GM19239 (cell line): Measurements from ENCODE around the gene SERPINB5.

Experiments used
- DNase-seq: peaks from one replicate; pipeline ENCODE4 v3.0.0; 2011; ENCODE audit warnings: low spot score; ENCODE audit not compliant: insufficient read length
- FAIRE-seq: peaks from 2 replicates; lab custom pipeline; 2011; peaks lifted over from hg19 to GRCh38; lab: Jason Lieb, UNC

The SERPINB5 gene

DNA sequence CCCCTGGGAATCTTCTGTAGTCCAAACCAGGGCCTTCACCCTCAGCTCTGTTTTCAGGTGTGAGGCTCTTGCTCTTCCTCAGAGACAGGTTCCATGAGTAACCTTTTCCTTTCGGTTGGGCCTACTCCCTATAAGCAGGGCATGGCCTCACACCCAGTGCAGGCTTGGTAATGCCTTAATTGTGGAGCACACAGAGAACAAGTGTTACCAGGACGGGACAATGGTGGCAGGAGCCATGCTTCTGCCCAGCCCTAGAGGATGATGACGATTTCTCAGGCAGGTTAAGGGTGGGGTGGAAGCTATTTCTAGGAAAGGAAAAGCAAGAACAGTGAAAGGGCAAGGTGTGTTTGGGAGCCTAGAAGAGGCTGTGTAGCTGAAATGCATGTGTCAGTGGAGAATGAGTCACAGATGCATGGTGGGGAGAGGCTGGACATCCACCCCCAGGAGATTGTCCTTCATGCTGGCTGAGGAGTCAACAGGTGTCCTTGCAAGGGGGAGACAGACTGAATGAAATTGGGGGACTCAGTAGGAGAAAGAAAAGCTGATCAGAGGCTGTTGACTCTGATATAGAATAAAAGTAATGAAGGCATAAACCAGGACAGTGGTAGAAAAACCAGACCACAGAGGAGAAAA is 43.4 kb downstream of the SERPINB5 start:
- DNase-seq (no peak), FAIRE-seq (no peak)

DNA sequence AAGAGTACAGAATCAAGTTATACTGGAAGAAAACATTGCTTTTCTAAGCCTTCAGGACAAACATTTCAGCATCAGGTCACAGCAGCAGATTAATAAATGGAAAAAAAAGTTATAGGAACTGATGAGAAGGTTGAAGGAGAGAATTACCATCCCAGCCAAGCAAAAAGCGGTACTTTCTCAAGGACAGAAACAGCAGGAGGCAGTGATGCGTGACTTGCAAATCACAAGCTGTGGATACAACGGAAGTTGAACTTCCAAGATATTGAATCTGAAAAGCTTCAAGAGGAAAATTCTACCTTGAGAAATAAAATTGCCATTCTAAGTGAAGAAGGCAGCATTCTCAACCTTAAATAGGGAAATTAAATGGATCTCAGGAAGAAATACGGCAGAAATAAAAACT is 46.9 kb downstream of the SERPINB5 start:
- FAIRE-seq (no peak), DNase-seq (no peak)

DNA sequence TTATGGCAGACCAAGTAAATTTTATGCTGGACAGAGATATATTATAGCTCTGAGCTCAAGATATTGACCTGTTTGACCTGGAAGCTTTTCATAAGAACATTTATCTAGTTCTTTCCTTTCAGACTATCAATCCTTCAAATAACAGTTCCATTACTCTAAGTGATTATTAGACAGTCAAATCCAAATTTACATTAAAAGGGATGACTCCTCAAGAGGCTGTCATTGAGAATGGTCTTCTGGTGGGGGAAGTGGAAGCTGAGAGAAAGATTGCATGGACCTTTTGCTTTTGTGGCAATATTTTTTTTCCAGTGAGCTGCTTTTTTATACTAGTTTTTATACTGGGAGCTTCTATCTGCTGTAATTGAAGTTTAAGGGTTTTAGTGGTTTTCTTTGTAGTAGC is 50.5 kb downstream of the SERPINB5 start:
- no peak for FAIRE-seq
- no peak for DNase-seq

DNA sequence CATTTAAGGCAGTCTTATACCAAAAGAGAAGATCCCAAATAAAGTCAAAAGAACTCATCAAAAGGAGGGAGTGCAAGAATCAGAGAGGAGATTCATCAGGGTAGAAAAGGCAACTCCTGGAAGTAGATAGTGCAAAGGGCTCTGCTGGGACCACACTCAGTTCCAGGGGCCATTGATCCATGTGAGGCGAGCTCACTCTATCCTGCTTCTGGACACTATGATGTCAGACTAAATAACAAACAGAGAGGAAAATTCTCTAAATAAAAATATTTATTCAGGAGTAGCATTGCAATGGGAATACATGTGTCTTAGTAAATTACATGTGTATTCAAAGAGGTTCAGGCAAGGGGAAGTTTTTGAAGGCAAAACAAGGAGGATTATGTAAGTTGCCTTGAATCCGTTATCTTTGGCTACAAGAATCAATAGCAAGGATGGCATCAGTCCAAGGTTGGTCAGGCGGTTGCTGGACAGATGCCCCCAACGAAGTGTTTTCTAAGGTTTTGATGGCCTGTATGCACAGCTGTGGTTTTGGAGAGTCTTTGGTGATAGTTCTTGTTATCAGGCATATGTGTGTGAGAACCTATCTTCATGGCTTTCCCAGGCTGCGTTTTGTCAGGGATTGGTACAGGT is 52.2 kb downstream of the SERPINB5 start:
- FAIRE-seq, result no peak

DNA sequence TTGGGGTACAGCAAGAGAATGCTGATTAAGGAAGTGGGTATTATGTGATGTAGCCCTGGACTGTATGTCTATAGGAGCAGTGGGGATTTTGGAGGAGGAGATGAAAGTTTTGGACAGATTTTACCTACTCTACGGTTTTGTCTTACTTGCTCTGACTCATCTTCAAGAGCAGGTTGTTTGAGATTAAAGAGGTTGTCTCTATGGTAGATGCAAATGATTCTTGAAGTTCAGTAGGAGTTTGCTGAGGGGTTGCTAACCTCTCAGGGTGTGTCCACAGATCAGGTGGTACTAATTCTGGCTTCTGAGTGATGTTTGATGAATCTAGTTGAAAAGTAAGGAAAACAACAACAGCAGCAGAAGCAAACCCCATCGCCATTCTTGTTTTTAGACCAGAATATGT is 55.7 kb downstream of the SERPINB5 start:
- no peak for FAIRE-seq
- no peak for DNase-seq

More for the DNA sequence above, 52.2 kb downstream of the SERPINB5 start:
- no peak for DNase-seq

DNA sequence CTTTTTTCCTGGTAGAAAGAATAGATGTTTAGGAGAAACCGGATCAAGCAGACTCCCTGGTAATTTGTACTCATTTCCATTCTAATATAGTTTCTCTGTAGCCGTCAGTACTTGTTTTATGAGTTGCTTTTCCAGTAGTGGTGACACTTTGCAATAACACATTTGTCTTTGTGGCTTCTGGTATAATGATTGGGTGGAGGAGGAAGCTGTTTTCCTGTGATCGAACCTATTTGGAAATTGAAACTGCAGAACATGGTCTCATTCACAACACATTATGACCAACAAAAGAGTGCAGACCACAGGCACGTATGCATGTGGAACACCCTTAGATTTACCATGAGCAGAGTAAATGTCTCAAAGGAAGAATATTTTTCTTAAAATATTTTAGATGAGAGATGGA is 57.9 kb downstream of the SERPINB5 start:
- DNase-seq (no peak), FAIRE-seq (peak; percentile 18)

DNA sequence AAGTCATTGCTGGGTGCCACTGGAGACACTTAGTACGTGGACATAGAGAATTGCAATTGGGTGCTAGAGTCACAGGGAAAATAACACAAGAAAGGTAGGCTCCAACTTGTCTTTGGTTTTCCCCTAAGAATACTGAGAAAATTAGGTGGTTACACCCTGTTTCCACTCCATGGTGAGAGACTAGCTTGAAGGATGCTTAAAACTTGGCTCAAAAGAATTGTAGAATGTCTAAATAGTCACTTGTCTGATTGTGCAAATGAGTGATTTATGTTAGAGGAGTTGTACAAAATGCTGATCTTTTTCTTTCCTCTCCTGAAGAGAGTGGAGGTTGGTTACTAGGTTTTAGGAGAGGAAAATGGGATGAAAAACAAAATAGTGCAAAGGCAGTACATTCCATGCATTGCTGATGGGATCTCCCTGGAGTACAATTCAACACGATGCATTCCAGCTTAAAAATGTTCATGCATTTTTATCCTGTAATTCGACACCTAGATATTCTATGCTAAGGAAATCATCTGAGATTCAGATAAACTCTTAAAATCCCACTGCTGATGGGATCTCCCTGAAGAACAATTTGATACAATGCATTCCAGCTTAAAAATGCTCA is 63.2 kb downstream of the SERPINB5 start:
- no peak for DNase-seq

DNA sequence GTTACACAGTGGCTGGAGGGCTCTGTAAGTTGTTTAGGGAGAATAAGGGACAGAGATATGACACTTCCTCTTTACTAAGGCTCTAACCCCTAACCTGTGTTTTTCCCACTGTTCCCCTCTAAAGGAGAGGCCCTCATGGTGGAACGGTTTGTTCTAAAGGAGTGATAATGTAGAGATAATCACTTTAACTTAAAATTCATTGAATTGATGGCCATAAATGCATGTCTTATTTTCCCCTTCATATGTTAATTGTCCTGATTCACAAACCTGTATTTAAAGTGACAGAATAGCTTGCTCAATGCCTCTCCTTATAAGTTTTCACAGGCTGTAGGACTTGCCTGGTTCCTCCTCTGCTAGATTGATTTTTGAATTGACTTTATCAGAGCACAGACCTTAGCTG is 65.3 kb downstream of the SERPINB5 start, which contains the start of gene SERPINB12:
SERPINB12 (plus strand) TSS at position 301 of the 400 bp plus-strand sequence. CDS start 13,791 bp downstream, outside the sequence.
- no peak for FAIRE-seq
- no peak for DNase-seq

More for the DNA sequence above, 63.2 kb downstream of the SERPINB5 start:
- FAIRE-seq, result no peak

DNA sequence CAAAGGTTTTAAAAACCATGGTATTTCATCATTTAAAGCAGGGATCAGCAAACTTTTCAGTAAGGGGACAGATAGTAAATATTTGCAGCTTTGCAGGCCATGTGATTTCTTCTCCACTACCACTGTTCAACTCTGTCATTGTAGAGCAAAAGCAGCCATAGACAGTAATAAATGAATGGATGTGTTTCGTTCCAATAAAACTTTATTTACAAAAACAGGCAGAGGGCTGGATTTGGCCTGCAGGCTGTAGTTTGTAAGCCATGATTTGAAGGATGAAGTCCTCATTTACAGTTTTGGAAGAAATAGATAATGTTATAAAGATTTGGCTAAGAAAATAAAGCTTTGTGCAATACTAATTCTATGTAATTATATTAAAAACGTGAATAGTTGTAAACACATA is 67.3 kb downstream of the SERPINB5 start:
- FAIRE-seq (no peak), DNase-seq (no peak)

DNA sequence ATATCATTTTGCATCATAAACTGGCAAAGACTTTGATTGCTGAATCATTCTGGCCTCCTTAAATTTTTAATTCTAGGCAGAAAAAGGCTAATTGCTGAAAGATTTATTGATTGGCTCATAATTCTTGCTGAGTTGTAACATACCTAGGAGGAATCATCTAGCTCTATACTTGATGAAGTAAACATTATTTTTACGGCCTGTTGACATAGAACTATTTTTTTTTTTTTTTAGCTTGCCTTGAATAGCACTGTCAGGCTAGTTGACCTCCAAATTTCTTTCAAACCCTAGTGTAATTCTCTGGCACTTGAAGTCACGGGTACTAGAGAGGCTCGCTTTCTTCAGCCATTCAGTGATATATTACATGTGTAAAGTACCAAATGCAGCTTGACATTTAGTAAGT is 68.2 kb downstream of the SERPINB5 start:
- no peak for DNase-seq

DNA sequence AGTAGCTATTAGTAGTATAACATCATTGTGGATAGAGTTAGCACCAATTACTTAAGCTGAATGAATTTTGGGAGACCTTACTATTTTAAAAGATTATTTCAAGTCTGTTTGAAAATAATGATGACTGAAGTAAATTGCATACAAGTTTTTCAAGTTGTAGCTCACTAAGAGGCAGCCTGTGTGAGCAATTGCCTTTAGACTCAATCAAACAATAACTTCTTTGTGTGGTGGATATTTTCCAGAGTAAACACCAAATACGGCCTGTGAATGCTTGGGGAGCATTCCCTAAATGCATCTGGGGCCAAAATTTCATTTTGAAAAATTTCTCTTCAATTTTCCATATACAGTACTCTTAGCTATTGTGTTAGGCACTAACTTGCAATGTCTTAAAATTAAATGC is 73.3 kb downstream of the SERPINB5 start:
- FAIRE-seq (no peak), DNase-seq (no peak)

More for the DNA sequence above, 68.2 kb downstream of the SERPINB5 start:
- no peak for FAIRE-seq

DNA sequence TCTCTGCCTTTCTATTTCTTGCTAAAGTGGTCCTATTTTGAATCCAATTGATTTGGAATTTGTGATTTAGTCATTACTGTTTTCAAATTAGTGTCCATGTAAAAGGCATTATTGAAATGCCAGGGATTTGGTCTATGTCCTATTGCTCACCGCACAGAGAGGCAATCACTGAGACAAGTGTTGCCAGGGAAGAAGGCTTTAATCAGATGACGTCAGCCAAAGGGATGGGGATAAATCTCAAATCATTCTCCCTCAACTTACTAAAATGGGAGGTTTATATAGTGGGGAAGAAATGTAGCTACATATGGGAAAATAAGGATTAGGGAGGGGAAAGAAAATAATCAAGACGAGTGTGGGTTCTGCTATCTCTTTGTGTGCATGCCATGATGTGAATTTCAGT is 75.0 kb downstream of the SERPINB5 start:
- FAIRE-seq, result no peak

DNA sequence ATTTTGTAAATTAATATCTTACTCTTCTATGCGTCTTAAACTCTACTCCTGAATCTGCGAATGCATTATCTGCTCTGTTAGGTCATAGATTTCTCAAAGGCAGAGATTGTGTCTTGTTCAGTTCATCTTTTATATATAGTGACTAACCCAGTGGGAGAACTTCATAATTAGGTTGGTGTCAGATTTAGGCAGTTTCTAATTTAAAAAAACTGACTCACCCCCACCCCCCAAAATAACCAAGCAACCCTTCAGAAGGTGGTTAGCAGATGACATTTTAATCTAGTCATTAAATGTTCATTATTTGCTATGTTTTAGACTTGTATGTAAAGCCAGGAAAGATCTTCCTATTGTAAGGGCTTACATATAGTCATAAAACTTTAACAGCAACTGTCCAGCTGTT is 75.8 kb downstream of the SERPINB5 start:
- DNase-seq (no peak), FAIRE-seq (no peak)

More for the DNA sequence above, 75.0 kb downstream of the SERPINB5 start:
- DNase-seq, result no peak

DNA sequence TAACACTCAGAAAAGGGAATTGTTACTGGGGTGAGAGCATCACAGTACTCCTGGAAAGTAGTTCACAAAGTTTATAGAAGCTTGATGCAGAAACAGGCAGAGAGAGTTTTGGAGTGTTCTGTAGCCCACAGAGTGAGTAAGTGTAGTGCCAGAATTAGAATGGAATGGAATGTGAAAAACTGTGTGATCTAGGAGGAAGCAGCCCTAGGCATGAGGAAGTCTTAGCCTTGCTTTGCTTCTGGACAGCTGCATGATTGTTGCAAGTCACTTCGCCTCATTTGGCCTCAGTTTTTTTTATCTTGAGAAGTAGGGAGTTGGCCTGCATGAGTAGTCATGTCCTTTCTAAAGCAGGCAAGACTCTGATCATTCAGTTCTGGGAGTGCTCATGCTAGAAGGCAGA is 76.3 kb downstream of the SERPINB5 start:
- DNase-seq, result no peak
- no peak for FAIRE-seq
